Smooth muscle cell (in vitro differentiated cells): Measurements from ENCODE around the gene TBCCD1. TPM values are rescaled to one million over a fixed set of nuclear protein-coding genes. Genes with fewer than 3 reads are reported as not detected.
"Not testable (repeated sequence)": the region's sequence is repeated elsewhere in the genome, so short reads cannot be mapped to it uniquely, and the experiment has no call there.

Source experiments
- DNase-seq: peaks from one replicate; lab custom pipeline; 2025; ENCODE audit not compliant: unreplicated experiment; lab: John Stamatoyannopoulos, UW
- H2AFZ ChIP-seq: fragments of 200-600 bp; sonication (generic); 2 replicates; pipeline ENCODE4 v1.6.0; 2016; ENCODE audit warnings: antibody characterized with exemption, low read depth, mild to moderate bottlenecking
- H3F3A ChIP-seq: fragments of 200-600 bp; sonication (generic); 2 replicates; pipeline ENCODE4 v1.6.0; 2017; ENCODE audit warnings: antibody characterized with exemption, low read depth
- H3K27ac ChIP-seq: fragments of 200-600 bp; sonication (generic); 2 replicates; pipeline ENCODE4 v1.5.1; 2016; ENCODE audit warnings: low read depth, mild to moderate bottlenecking
- H3K27me3 ChIP-seq: fragments of 200-600 bp; sonication (generic); 2 replicates; pipeline ENCODE4 v1.6.1; 2016; ENCODE audit warnings: low read depth, mild to moderate bottlenecking
- H3K36me3 ChIP-seq: fragments of 200-600 bp; sonication (generic); 2 replicates; pipeline ENCODE4 v1.5.1; 2016; ENCODE audit warnings: low read depth
- H3K4me1 ChIP-seq: fragments of 200-600 bp; sonication (generic); 2 replicates; pipeline ENCODE4 v1.5.1; 2016; ENCODE audit warnings: low read depth
- H3K4me2 ChIP-seq: fragments of 200-600 bp; sonication (generic); 2 replicates; pipeline ENCODE4 v1.6.0; 2016; ENCODE audit warnings: mild to moderate bottlenecking
- H3K4me3 ChIP-seq: fragments of 200-600 bp; sonication (generic); 2 replicates; pipeline ENCODE4 v1.5.1; 2016; ENCODE audit warnings: mild to moderate bottlenecking
- H3K79me2 ChIP-seq: fragments of 200-600 bp; sonication (generic); 2 replicates; pipeline ENCODE4 v1.6.0; 2016; ENCODE audit warnings: low read depth, mild to moderate bottlenecking
- H3K9ac ChIP-seq: fragments of 200-600 bp; sonication (generic); 2 replicates; pipeline ENCODE4 v1.6.0; 2016; ENCODE audit warnings: low read depth
- H3K9me3 ChIP-seq: fragments of 200-600 bp; sonication (generic); replicated peaks from 2 replicates; pipeline ENCODE4 v1.5.1; 2016; ENCODE audit warnings: low read depth
- H4K20me1 ChIP-seq: fragments of 200-600 bp; sonication (generic); 2 replicates; pipeline ENCODE4 v1.6.0; 2016; ENCODE audit warnings: low read depth
- CTCF ChIP-seq: fragments of 200-600 bp; sonication (generic); IDR thresholded peaks from 2 replicates; pipeline ENCODE4 v1.5.1; 2017; ENCODE audit warnings: borderline replicate concordance, mild to moderate bottlenecking, antibody characterized with exemption; ENCODE audit not compliant: insufficient read depth, poor library complexity, severe bottlenecking
- WGBS: methylation state at CpG from one replicate; pipeline ENCODE4 v1.1.7; 2016; ENCODE audit warnings: low lambda C conversion rate; 5-methylcytosine and 5-hydroxymethylcytosine counted together
- polyA plus RNA-seq: library from polyadenylated mRNA; unstranded; fragments of >200 nt; fragmentation: Nextera tagmentation; extraction: Ambion mirVana; gene quantifications from 2 replicates; pipeline ENCODE4 v1.2.1, GENCODE V29; 2016
- total RNA-seq: library from RNA; depleted of rRNA; stranded (reverse); fragments of >200 nt; gene quantifications from 2 replicates; pipeline ENCODE4 v1.2.3, GENCODE V29; 2014

TBCCD1 gene
- total and polyA plus RNA-seq, 2 experiments from 2014 or later = 12.2 to 19.5 TPM

- peak overlapping the region; percentile 35 for H3K4me2 ChIP-seq
Observed at GRCh38 chr3:186588632-186589031, 21.5 kb upstream of the TBCCD1 start.

GRCh38 chr3:186587183-186587582 is 20.0 kb upstream of the TBCCD1 start:
- Histone ChIP-seq H4K20me1 (no peaks in the 10 kb centered on the region), H3F3A (peaks cover 3% of the 10 kb centered on the region), H3K4me2 (no peak overlapping the region), H3K36me3 (peaks cover 25% of the 10 kb centered on the region), H3K27me3 (no peaks in the 10 kb centered on the region), H3K27ac (no peak overlapping the region), H2AFZ (no peak overlapping the region), H3K4me3 (no peak overlapping the region), H3K79me2 (no peaks in the 10 kb centered on the region), H3K9ac (no peak overlapping the region), H3K4me1 (no peaks in the 10 kb centered on the region), H3K9me3 (no peaks in the 10 kb centered on the region)
- TF ChIP-seq CTCF = no peak
- DNase-seq = no peak

More at GRCh38 chr3:186588632-186589031, 21.5 kb upstream of the TBCCD1 start:
- no peak for TF ChIP-seq CTCF
- Histone ChIP-seq H3K79me2 (no peaks in the 10 kb centered on the region), H3K36me3 (peaks cover 14% of the 10 kb centered on the region), H3F3A (no peaks in the 10 kb centered on the region), H3K9me3 (no peaks in the 10 kb centered on the region), H3K4me1 (no peaks in the 10 kb centered on the region), H4K20me1 (no peaks in the 10 kb centered on the region), H3K27ac (peak overlapping the region; percentile 77), H3K4me3 (no peak overlapping the region), H2AFZ (no peak overlapping the region), H3K9ac (peak overlapping the region; percentile 5), H3K27me3 (no peaks in the 10 kb centered on the region)
- 64% methylated on average over 2 of the region's 2 CpGs for whole genome bisulfite sequencing
- no peak for DNase-seq

GRCh38 chr3:186586245-186586644 is 19.1 kb upstream of the TBCCD1 start:
- not testable (repeated sequence) for DNase-seq, H2AFZ ChIP-seq
- WGBS = 81% methylated on average over 9 of the region's 9 CpGs

DNA sequence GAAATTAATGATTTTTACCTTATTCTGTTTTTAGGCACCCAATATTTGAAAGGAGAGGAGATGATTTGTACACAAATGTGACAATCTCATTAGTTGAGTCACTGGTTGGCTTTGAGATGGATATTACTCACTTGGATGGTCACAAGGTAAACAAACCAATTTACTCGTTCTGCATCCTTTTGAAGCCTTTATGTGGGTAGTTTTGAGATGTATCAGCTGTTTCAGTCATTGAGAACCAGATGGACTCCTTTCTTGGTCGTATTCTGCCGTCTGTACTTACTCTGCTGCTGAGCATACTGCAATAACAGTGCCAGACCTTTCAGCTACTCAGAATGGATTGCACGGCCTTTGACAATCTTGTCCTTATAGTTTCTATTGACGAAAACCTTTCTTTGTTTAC is 16.7 kb upstream of the TBCCD1 start:
- Histone ChIP-seq H3K79me2 (no peaks in the 10 kb centered on the region), H2AFZ (no peak overlapping the region), H3K9me3 (no peaks in the 10 kb centered on the region), H3K4me1 (no peaks in the 10 kb centered on the region), H4K20me1 (peaks cover 8% of the 10 kb centered on the region), H3K27ac (peak overlapping the region; percentile 11), H3K27me3 (no peaks in the 10 kb centered on the region), H3K9ac (no peak overlapping the region), H3K4me3 (no peak overlapping the region), H3F3A (peaks cover 3% of the 10 kb centered on the region), H3K4me2 (no peak overlapping the region), H3K36me3 (peaks cover 29% of the 10 kb centered on the region)
- 64% methylated on average over 5 of the region's 5 CpGs for WGBS
- no peak for DNase-seq
- TF ChIP-seq CTCF = no peak

More at GRCh38 chr3:186586245-186586644, 19.1 kb upstream of the TBCCD1 start:
- not testable (repeated sequence) for H3K79me2 ChIP-seq, H3F3A ChIP-seq, H3K27ac ChIP-seq, H3K9ac ChIP-seq, H3K4me2 ChIP-seq, H4K20me1 ChIP-seq, H3K4me1 ChIP-seq, H3K9me3 ChIP-seq, H3K27me3 ChIP-seq, H3K4me3 ChIP-seq
- peaks cover 29% of the 10 kb centered on the region for H3K36me3 ChIP-seq
